H9 (cell line): ENCODE measurements around the gene IQSEC1. TPM values are rescaled to one million over a fixed set of nuclear protein-coding genes. Genes with fewer than 3 reads are reported as not detected.

Source experiments
- DNase-seq: peaks from one replicate; pipeline ENCODE4 v3.0.0-alpha.2; 2017
- H2AFZ ChIP-seq: one replicate; pipeline ENCODE4 v1.6.1; 2013; ENCODE audit warnings: mild to moderate bottlenecking, low read length, control low read depth, moderate library complexity
- H2AK5ac ChIP-seq: 2 replicates; pipeline ENCODE4 v1.6.1; 2013; ENCODE audit warnings: low read length, control low read depth, mixed read lengths; ENCODE audit not compliant: insufficient read length
- H2BK120ac ChIP-seq: one replicate; pipeline ENCODE4 v1.6.1; 2013; ENCODE audit warnings: low read depth, mild to moderate bottlenecking, low read length, control low read depth, inconsistent platforms; ENCODE audit not compliant: poor library complexity, severe bottlenecking
- H2BK12ac ChIP-seq: 2 replicates; pipeline ENCODE4 v1.6.1; 2013; ENCODE audit warnings: low read length, control low read depth, mixed read lengths, low read depth; ENCODE audit not compliant: insufficient read length
- H2BK15ac ChIP-seq: 2 replicates; pipeline ENCODE4 v1.6.1; 2013; ENCODE audit warnings: low read depth, low read length, control low read depth
- H2BK20ac ChIP-seq: one replicate; pipeline ENCODE4 v1.6.1; 2013; ENCODE audit warnings: low read depth, mild to moderate bottlenecking, low read length, control low read depth, inconsistent platforms; ENCODE audit not compliant: poor library complexity, severe bottlenecking
- H2BK5ac ChIP-seq: 2 replicates; pipeline ENCODE4 v1.6.1; 2013; ENCODE audit warnings: low read length, control low read depth, mixed read lengths; ENCODE audit not compliant: insufficient read length
- H3K14ac ChIP-seq: 2 replicates; pipeline ENCODE4 v1.6.1; 2013; ENCODE audit warnings: low read length, control low read depth; ENCODE audit not compliant: insufficient read depth
- H3K18ac ChIP-seq: 2 replicates; pipeline ENCODE4 v1.6.1; 2013; ENCODE audit warnings: low read depth, mild to moderate bottlenecking, mixed read lengths, low read length, control low read depth; ENCODE audit not compliant: insufficient read length
- H3K23ac ChIP-seq: 2 replicates; pipeline ENCODE4 v1.6.1; 2013; ENCODE audit warnings: low read length, control low read depth, mixed read lengths, low read depth; ENCODE audit not compliant: insufficient read length
- H3K23me2 ChIP-seq: 2 replicates; pipeline ENCODE4 v1.6.1; 2013; ENCODE audit warnings: low read depth, mild to moderate bottlenecking, mixed read lengths, low read length, control low read depth; ENCODE audit not compliant: insufficient read length, poor library complexity, severe bottlenecking
- H3K27ac ChIP-seq: 2 replicates; pipeline ENCODE4 v1.5.1; 2013; ENCODE audit warnings: low read length, control low read depth, mixed read lengths, low read depth; ENCODE audit not compliant: insufficient read length
- H3K27me3 ChIP-seq: 2 replicates; pipeline ENCODE4 v1.6.1; 2013; ENCODE audit warnings: low read length, control low read depth, inconsistent platforms; ENCODE audit not compliant: insufficient read depth
- H3K4ac ChIP-seq: 2 replicates; pipeline ENCODE4 v1.6.1; 2013; ENCODE audit warnings: low read depth, mild to moderate bottlenecking, control low read depth, inconsistent platforms, low read length, moderate library complexity
- H3K4me1 ChIP-seq: 2 replicates; pipeline ENCODE4 v1.6.1; 2013; ENCODE audit warnings: low read length, control low read depth, inconsistent platforms; ENCODE audit not compliant: insufficient read depth
- H3K4me2 ChIP-seq: 2 replicates; pipeline ENCODE4 v1.6.1; 2013; ENCODE audit warnings: low read length, control low read depth, mixed read lengths; ENCODE audit not compliant: insufficient read length, insufficient read depth
- H3K56ac ChIP-seq: 2 replicates; pipeline ENCODE4 v1.6.1; 2013; ENCODE audit warnings: low read depth, mild to moderate bottlenecking, mixed read lengths, low read length, control low read depth; ENCODE audit not compliant: insufficient read length
- H3K79me1 ChIP-seq: 2 replicates; pipeline ENCODE4 v1.6.1; 2013; ENCODE audit warnings: low read depth, mild to moderate bottlenecking, moderate library complexity, low read length, control low read depth, inconsistent platforms; ENCODE audit not compliant: insufficient read depth, poor library complexity, severe bottlenecking
- H3K79me2 ChIP-seq: 2 replicates; pipeline ENCODE4 v1.6.1; 2013; ENCODE audit warnings: low read length, control low read depth, inconsistent platforms; ENCODE audit not compliant: insufficient read depth
- H3K9ac ChIP-seq: 2 replicates; pipeline ENCODE4 v1.6.1; 2013; ENCODE audit warnings: low read length, control low read depth, mixed read lengths; ENCODE audit not compliant: insufficient read length; ENCODE audit errors: extremely low read depth
- H3K9me3 ChIP-seq: one replicate; pipeline ENCODE4 v1.6.1; 2013; ENCODE audit warnings: low read depth, low read length, inconsistent platforms; ENCODE audit not compliant: control insufficient read depth
- H3T11ph ChIP-seq: one replicate; pipeline ENCODE4 v1.6.1; 2013; ENCODE audit warnings: mild to moderate bottlenecking, low read length, control low read depth, inconsistent platforms
- H4K20me1 ChIP-seq: one replicate; pipeline ENCODE4 v1.6.1; 2013; ENCODE audit not compliant: control insufficient read depth, insufficient read length, insufficient read depth
- H4K5ac ChIP-seq: 2 replicates; pipeline ENCODE4 v1.6.1; 2013; ENCODE audit warnings: low read depth, mild to moderate bottlenecking, mixed read lengths, low read length, control low read depth; ENCODE audit not compliant: insufficient read length
- H4K8ac ChIP-seq: replicated peaks from 2 replicates; pipeline ENCODE4 v1.6.1; 2013; ENCODE audit warnings: low read length, control low read depth, mixed read lengths, low read depth; ENCODE audit not compliant: insufficient read length
- H4K91ac ChIP-seq: 2 replicates; pipeline ENCODE4 v1.6.1; 2013; ENCODE audit warnings: low read depth, mild to moderate bottlenecking, moderate library complexity, mixed read lengths, low read length, control low read depth; ENCODE audit not compliant: insufficient read length
- H3K27ac Mint-ChIP-seq, 3 experiments: 2 replicates in 2 of 3; 3 replicates in 1 of 3; pipeline ENCODE4 v1.8.0; 2020 to 2021; ENCODE audit warnings: mixed read lengths in 3 of 3, mild to moderate bottlenecking in 1 of 3, moderate library complexity in 1 of 3
- H3K27me3 Mint-ChIP-seq: 2 replicates; pipeline ENCODE4 v1.8.0; 2021; ENCODE audit warnings: low read depth, mild to moderate bottlenecking, moderate library complexity, mixed read lengths
- H3K36me3 Mint-ChIP-seq, 3 experiments: 2 replicates in 2 of 3; 3 replicates in 1 of 3; pipeline ENCODE4 v1.8.0; 2020 to 2021; ENCODE audit warnings: low read depth in 3 of 3, mixed read lengths in 3 of 3; ENCODE audit not compliant: insufficient read depth in 1 of 3
- H3K4me1 Mint-ChIP-seq, 2 experiments: 2 replicates each; pipeline ENCODE4 v1.8.0; 2020; ENCODE audit warnings: mixed read lengths in 2 of 2
- H3K4me3 Mint-ChIP-seq, 2 experiments: 2 replicates in 1 of 2; 3 replicates in 1 of 2; pipeline ENCODE4 v1.8.0; 2020 to 2021; ENCODE audit warnings: mild to moderate bottlenecking in 2 of 2, mixed read lengths in 2 of 2, moderate library complexity in 1 of 2
- H3K9me3 Mint-ChIP-seq, 2 experiments: 2 replicates in 1 of 2; 3 replicates in 1 of 2; pipeline ENCODE4 v1.8.0; 2020; ENCODE audit warnings: mild to moderate bottlenecking in 2 of 2, mixed read lengths in 2 of 2, moderate library complexity in 1 of 2
- CTCF ChIP-seq: fragments of 200-600 bp; sonication (generic); conservative IDR thresholded peaks from 3 replicates; pipeline ENCODE4 v1.8.0; 2021; ENCODE audit warnings: antibody characterized with exemption, mild to moderate bottlenecking
- WGBS: extraction: QIAGEN DNeasy Blood & Tissue Kit; methylation state at CpG from one replicate; pipeline ENCODE4 v1.1.7; 2013; ENCODE audit warnings: missing lambda C conversion rate, low lambda C conversion rate, mixed read lengths; ENCODE audit not compliant: insufficient read length; ENCODE audit errors: extremely low coverage; 5-methylcytosine and 5-hydroxymethylcytosine counted together
- total RNA-seq: library from RNA; stranded (reverse); gene quantifications from 2 replicates; pipeline ENCODE4 v1.2.1, GENCODE V29; 2021

IQSEC1 gene
- total RNA-seq, 1 experiment from 2014 or later: 19.1 TPM

- Histone ChIP-seq H3K27ac (no peak overlapping the region), H3K4ac (no peak overlapping the region), H3K23me2 (no peaks in the 10 kb centered on the region), H4K5ac (no peak overlapping the region), H2BK5ac (no peak overlapping the region), H2AFZ (no peak overlapping the region), H2AK5ac (no peak overlapping the region), H3K18ac (no peak overlapping the region), H3K23ac (no peak overlapping the region), H3K27me3 (no peaks in the 10 kb centered on the region), H3K4me1 (peaks cover 6% of the 10 kb centered on the region; the same call in 1 of the 2 replicates), H3K14ac (no peak overlapping the region), H3K4me2 (no peak overlapping the region), H2BK15ac (no peak overlapping the region), H4K8ac (no peak overlapping the region), H4K91ac (no peak overlapping the region), H2BK12ac (no peak overlapping the region), H3K79me2 (no peaks in the 10 kb centered on the region), H2BK120ac (no peak overlapping the region), H2BK20ac (no peak overlapping the region), H3T11ph (no peak overlapping the region), H3K9me3 (no peaks in the 10 kb centered on the region), H3K79me1 (no peaks in the 10 kb centered on the region), H3K56ac (no peak overlapping the region), H3K9ac (no peak overlapping the region), H4K20me1 (peaks cover 3% of the 10 kb centered on the region)
- Mint-ChIP-seq H3K36me3 (no peaks in the 10 kb centered on the region), H3K27ac (no peak overlapping the region), H3K27me3 (peaks cover 7% of the 10 kb centered on the region), H3K4me1 (peaks cover 36 to 57% of the 10 kb centered on the region in 2 experiments), H3K9me3 (no peaks in the 10 kb centered on the region; a peak in 1 of 5 replicates), H3K4me3 (no peak overlapping the region)
- DNase-seq: no peak
- WGBS: no CpG with 5 or more reads among the region's 6 CpGs
- TF ChIP-seq CTCF: no peak
Observed at GRCh38 chr3:13020159-13020750, 53.0 kb downstream of the IQSEC1 start.
